Naive thymus-derived CD4-positive, alpha-beta T cell (primary cell): Measurements from ENCODE around the gene DYNLT4. TPM values are rescaled to one million over a fixed set of nuclear protein-coding genes. Genes with fewer than 3 reads are reported as not detected.

ENCODE experiments used
- ATAC-seq: fragments of 150-1000 bp; cut with Tn5 transposase; 2 replicates; pipeline ENCODE4 v1.10.0; 2021; ENCODE audit warnings: mild to moderate bottlenecking, moderate library complexity
- CTCF ChIA-PET: fragments of 350-600 bp; sonication (Branson Sonifier 250); formaldehyde crosslinking; loops from one replicate; lab custom pipeline; 2021; ENCODE audit warnings: antibody characterized with exemption; lab: Charles Lee
- POLR2A ChIA-PET: fragments of 350-600 bp; sonication (Branson Sonifier 250); formaldehyde crosslinking; loops from one replicate; lab custom pipeline; 2021; ENCODE audit warnings: antibody characterized with exemption, inconsistent platforms; lab: Charles Lee
- DNase-seq, 9 donors: peaks; one replicate each; pipeline versions ENCODE4 v3.0.0 to v3.0.0-alpha.2; 2020 to 2022; ENCODE audit warnings: mixed read lengths in 1 of 9
- H3K27ac ChIP-seq: one replicate; pipeline ENCODE4 v1.7.0; 2013; ENCODE audit warnings: mild to moderate bottlenecking, low read depth, low read length, moderate library complexity
- H3K27me3 ChIP-seq, 2 donors: one replicate each; pipeline ENCODE4 v1.7.0; 2013; ENCODE audit warnings: low read length in 2 of 2, mild to moderate bottlenecking in 2 of 2, moderate library complexity in 2 of 2; ENCODE audit not compliant: control insufficient read depth in 2 of 2, insufficient read depth in 2 of 2
- H3K36me3 ChIP-seq, 3 experiments: 1 replicate in 2 of 3; 2 replicates in 1 of 3; pipeline ENCODE4 v1.7.0; 2013; ENCODE audit warnings: low read length in 3 of 3, mild to moderate bottlenecking in 3 of 3, moderate library complexity in 1 of 3; ENCODE audit not compliant: insufficient read depth in 3 of 3, control insufficient read depth in 2 of 3
- H3K4me1 ChIP-seq, 2 donors: one replicate each; pipeline ENCODE4 v1.7.0; 2013; ENCODE audit warnings: low read length in 2 of 2, mild to moderate bottlenecking in 2 of 2, moderate library complexity in 1 of 2; ENCODE audit not compliant: control insufficient read depth in 2 of 2, insufficient read depth in 2 of 2
- H3K4me3 ChIP-seq: 2 replicates; pipeline ENCODE4 v1.7.0; 2013; ENCODE audit warnings: mild to moderate bottlenecking, low read length
- H3K9me3 ChIP-seq, 3 experiments: 1 replicate in 2 of 3; 2 replicates in 1 of 3; pipeline ENCODE4 v1.7.0; 2013; ENCODE audit warnings: low read length in 3 of 3; ENCODE audit not compliant: control insufficient read depth in 2 of 3
- H3K27ac Mint-ChIP-seq, 9 donors: one replicate each; pipeline ENCODE4 v1.8.0; 2020 to 2022; ENCODE audit warnings: mixed read lengths in 9 of 9, mild to moderate bottlenecking in 8 of 9, moderate library complexity in 5 of 9, inconsistent platforms in 2 of 9
- H3K27me3 Mint-ChIP-seq, 5 donors: one replicate each; pipeline ENCODE4 v1.8.0; 2021 to 2022; ENCODE audit warnings: mixed read lengths in 5 of 5, mild to moderate bottlenecking in 1 of 5
- H3K36me3 Mint-ChIP-seq, 5 donors: one replicate each; pipeline ENCODE4 v1.8.0; 2020 to 2022; ENCODE audit warnings: mixed read lengths in 5 of 5, mild to moderate bottlenecking in 3 of 5, inconsistent platforms in 1 of 5
- H3K4me1 Mint-ChIP-seq, 7 donors: one replicate each; pipeline ENCODE4 v1.8.0; 2020 to 2022; ENCODE audit warnings: mixed read lengths in 7 of 7, mild to moderate bottlenecking in 3 of 7, inconsistent platforms in 1 of 7
- H3K4me3 Mint-ChIP-seq, 10 donors: one replicate each; pipeline ENCODE4 v1.8.0; 2020 to 2022; ENCODE audit warnings: mild to moderate bottlenecking in 10 of 10, mixed read lengths in 10 of 10, moderate library complexity in 6 of 10, inconsistent platforms in 2 of 10
- H3K9me3 Mint-ChIP-seq, 11 donors: one replicate each; pipeline ENCODE4 v1.8.0; 2020 to 2022; ENCODE audit warnings: mixed read lengths in 11 of 11, mild to moderate bottlenecking in 4 of 11, inconsistent platforms in 1 of 11, moderate library complexity in 1 of 11
- intact Hi-C, 2 donors: fragments of 100-400 bp; cut with micrococcal nuclease; formaldehyde crosslinking; loops; one replicate each; pipeline ENCODE4 v1.15.1; 2023
- polyA plus RNA-seq, 2 donors: library from polyadenylated mRNA; unstranded; fragments of 300-500 nt; fragmentation: Illumina TruSeq; gene quantifications; one replicate each; pipeline ENCODE4 v1.2.3, GENCODE V29; 2021
- total RNA-seq, 6 experiments: library from RNA in 5 of 6; stranded (reverse) in 5 of 6; gene quantifications; 1 replicate in 5 of 6; 2 replicates in 1 of 6; pipeline ENCODE4 v1.2.3 and lab custom pipeline; 2021 to 2026

The DYNLT4 gene
- total and polyA plus RNA-seq, 7 experiments from 2014 or later = 0.31 to 9.7 (median 0.76) TPM; not detected in 1

GRCh38 chr1:44848456-44849181 is 41.5 kb upstream of the DYNLT4 start:
- Mint-ChIP-seq H3K27ac (peak overlapping the region in 2 of 9 donors; percentile 8 to 62), H3K27me3 (peaks cover 0 to 12% (median 0%) of the 10 kb centered on the region in 5 donors), H3K4me3 (no peak overlapping the region), H3K36me3 (peaks cover 0 to 26% (median 22%) of the 10 kb centered on the region in 5 donors), H3K9me3 (no peaks in the 10 kb centered on the region), H3K4me1 (peaks cover 0 to 15% (median 4%) of the 10 kb centered on the region in 7 donors)
- ChIA-PET CTCF (interaction anchor here (0.6 kb wide), 1 partner anchor 10 kb away, joined by 5 read pairs; no protein-coding TSS in a partner anchor), POLR2A (interaction anchor here (0.7 to 0.9 kb wide), 2 partner anchors 25 to 381 kb away, joined by 3 read pairs; no protein-coding TSS in a partner anchor)
- peaks cover 0 to 17% (median 0%) of the 10 kb centered on the region in 3 experiments for H3K36me3 ChIP-seq
- no peak overlapping the region for H3K4me3 ChIP-seq
- no peak for DNase-seq
- H3K4me1 ChIP-seq = no peaks in the 10 kb centered on the region
- H3K27ac ChIP-seq = no peak overlapping the region
- intact Hi-C loops = no loop called here
- ATAC-seq = no peak
- H3K27me3 ChIP-seq = no peaks in the 10 kb centered on the region
- H3K9me3 ChIP-seq = no peaks in the 10 kb centered on the region

GRCh38 chr1:44847845-44848244 is 40.7 kb upstream of the DYNLT4 start:
- ChIA-PET POLR2A (interaction anchor here (0.7 to 1.2 kb wide), 3 partner anchors 25 to 382 kb away, joined by 3 read pairs; partner anchors contain the start of gene PLK3), CTCF (no interaction called here)
- Histone ChIP-seq H3K4me3 (no peak overlapping the region), H3K4me1 (peaks cover 0 to under 1% of the 10 kb centered on the region in 2 donors), H3K27me3 (no peaks in the 10 kb centered on the region), H3K9me3 (no peaks in the 10 kb centered on the region), H3K27ac (no peak overlapping the region), H3K36me3 (peaks cover 0 to 17% (median 0%) of the 10 kb centered on the region in 3 experiments)
- Mint-ChIP-seq H3K9me3 (no peaks in the 10 kb centered on the region), H3K4me1 (peaks cover 0 to 15% (median 4%) of the 10 kb centered on the region in 7 donors), H3K27ac (no peak overlapping the region), H3K4me3 (peak overlapping the region in 1 of 10 donors; percentile 7), H3K36me3 (peaks cover 0 to 23% (median 20%) of the 10 kb centered on the region in 5 donors), H3K27me3 (peaks cover 0 to 12% (median 0%) of the 10 kb centered on the region in 5 donors)
- intact Hi-C loops = no loop called here
- no peak for ATAC-seq
- DNase-seq = no peak

GRCh38 chr1:44846985-44847384 is 39.8 kb upstream of the DYNLT4 start:
- POLR2A ChIA-PET = interaction anchor here (1.2 kb wide), 1 partner anchor 47 kb away, joined by 3 read pairs; the partner anchor contains the start of gene PLK3
- H3K4me1 Mint-ChIP-seq = peaks cover 0 to 21% (median 9%) of the 10 kb centered on the region in 7 donors
- intact Hi-C loops = no loop called here
- H3K4me3 Mint-ChIP-seq = no peak overlapping the region
- no peak overlapping the region for H3K27ac ChIP-seq
- no peak overlapping the region for H3K4me3 ChIP-seq
- peaks cover 6 to 17% (median 6%) of the 10 kb centered on the region in 5 donors for H3K27me3 Mint-ChIP-seq
- H3K9me3 ChIP-seq = no peaks in the 10 kb centered on the region
- CTCF ChIA-PET = no interaction called here
- ATAC-seq (no peak), DNase-seq (no peak)
- H3K36me3 ChIP-seq = peaks cover 0 to 17% (median 0%) of the 10 kb centered on the region in 3 experiments
- peaks cover 0 to 2% (median 0%) of the 10 kb centered on the region in 11 donors for H3K9me3 Mint-ChIP-seq
- peaks cover 0 to 4% of the 10 kb centered on the region in 2 donors for H3K4me1 ChIP-seq
- peaks cover 0 to 20% (median 14%) of the 10 kb centered on the region in 5 donors for H3K36me3 Mint-ChIP-seq
- H3K27me3 ChIP-seq = no peaks in the 10 kb centered on the region
- H3K27ac Mint-ChIP-seq = no peak overlapping the region

- no peaks in the 10 kb centered on the region for H3K36me3 ChIP-seq
- H3K27ac Mint-ChIP-seq = peak within 1 kb of the TSS in 2 of 9 donors; percentile 5 to 48
- intact Hi-C loops = no loop called here
- H3K4me1 ChIP-seq = peaks cover 0 to 4% of the 10 kb centered on the region in 2 donors
- ChIA-PET POLR2A (interaction anchor here (1.1 kb wide), 1 partner anchor 22 kb away, joined by 3 read pairs; no protein-coding TSS in a partner anchor), CTCF (interaction anchor here (1.0 kb wide), 1 partner anchor 44 kb away, joined by 5 read pairs; no protein-coding TSS in a partner anchor)
- DNase-seq = peak in 2 of 9 donors; percentile 12 to 14
- ATAC-seq = peak; percentile 68
- H3K9me3 Mint-ChIP-seq = peaks cover 0 to 2% (median 0%) of the 10 kb centered on the region in 11 donors
- peaks cover 16 to 34% (median 23%) of the 10 kb centered on the region in 5 donors for H3K27me3 Mint-ChIP-seq
- H3K4me1 Mint-ChIP-seq = peaks cover 0 to 14% (median 7%) of the 10 kb centered on the region in 7 donors
- H3K27ac ChIP-seq = no peak within 1 kb of the TSS
- no peaks in the 10 kb centered on the region for H3K27me3 ChIP-seq
- peaks cover 0 to 17% (median 3%) of the 10 kb centered on the region in 5 donors for H3K36me3 Mint-ChIP-seq
- H3K4me3 ChIP-seq = peak within 1 kb of the TSS; percentile 13
- no peaks in the 10 kb centered on the region for H3K9me3 ChIP-seq
- H3K4me3 Mint-ChIP-seq = peak within 1 kb of the TSS; percentile 27 to 79 (median 64)
Observed at GRCh38 chr1:44842862-44843655, 35.9 kb upstream of the DYNLT4 start, which contains the start of gene PTCH2. PTCH2 (minus strand) TSS chr1:44843253; CDS start chr1:44842932, 321 bp downstream.

GRCh38 chr1:44842486-44842861 is 35.3 kb upstream of the DYNLT4 start:
- intact Hi-C loops = no loop called here
- DNase-seq = peak in 1 of 9 donors; percentile 7
- peaks cover 0 to 4% of the 10 kb centered on the region in 2 donors for H3K4me1 ChIP-seq
- Mint-ChIP-seq H3K9me3 (peaks cover 0 to 2% (median 0%) of the 10 kb centered on the region in 11 donors), H3K36me3 (peaks cover 0 to 17% (median 3%) of the 10 kb centered on the region in 5 donors), H3K27ac (no peak overlapping the region), H3K4me1 (peaks cover 0 to 14% (median 7%) of the 10 kb centered on the region in 7 donors), H3K27me3 (peaks cover 16 to 34% (median 23%) of the 10 kb centered on the region in 5 donors), H3K4me3 (peak overlapping the region; percentile 27 to 79 (median 64))
- POLR2A ChIA-PET = interaction anchor here (1.1 kb wide), 1 partner anchor 21 kb away, joined by 3 read pairs; no protein-coding TSS in a partner anchor
- peak; percentile 36 for ATAC-seq
- no peaks in the 10 kb centered on the region for H3K27me3 ChIP-seq
- CTCF ChIA-PET = interaction anchor here (1.0 kb wide), 1 partner anchor 44 kb away, joined by 5 read pairs; no protein-coding TSS in a partner anchor
- no peaks in the 10 kb centered on the region for H3K9me3 ChIP-seq
- H3K4me3 ChIP-seq = peak overlapping the region; percentile 13
- H3K36me3 ChIP-seq = no peaks in the 10 kb centered on the region
- H3K27ac ChIP-seq = no peak overlapping the region

- Mint-ChIP-seq H3K4me1 (peaks cover 8 to 21% (median 15%) of the 10 kb centered on the region in 7 donors), H3K9me3 (peaks cover 0 to 2% (median 0%) of the 10 kb centered on the region in 11 donors), H3K4me3 (peak overlapping the region in 1 of 10 donors; percentile 45), H3K27ac (no peak overlapping the region), H3K27me3 (peaks cover 16 to 34% (median 23%) of the 10 kb centered on the region in 5 donors), H3K36me3 (peaks cover 0 to 10% (median 3%) of the 10 kb centered on the region in 5 donors)
- H3K36me3 ChIP-seq = no peaks in the 10 kb centered on the region
- no peak overlapping the region for H3K27ac ChIP-seq
- DNase-seq (no peak), ATAC-seq (no peak)
- H3K9me3 ChIP-seq = no peaks in the 10 kb centered on the region
- POLR2A ChIA-PET = no interaction called here
- intact Hi-C loops = loop anchor here in 1 of 2 donors (5.0 kb wide), 1 partner anchor 173 kb away; the partner anchor contains the start of genes HECTD3 and UROD
- H3K4me1 ChIP-seq = peaks cover 0 to 4% of the 10 kb centered on the region in 2 donors
- no peak overlapping the region for H3K4me3 ChIP-seq
- H3K27me3 ChIP-seq = no peaks in the 10 kb centered on the region
- CTCF ChIA-PET = no interaction called here
Observed at GRCh38 chr1:44839576-44839975, 32.4 kb upstream of the DYNLT4 start.
